ENCODE data around the gene FBXO11. TPM values are rescaled to one million over a fixed set of nuclear protein-coding genes. Genes with fewer than 3 reads are reported as not detected.

Gene FBXO11
- total RNA-seq, 1 experiment from 2014 or later, result 49.3 TPM

DNA sequence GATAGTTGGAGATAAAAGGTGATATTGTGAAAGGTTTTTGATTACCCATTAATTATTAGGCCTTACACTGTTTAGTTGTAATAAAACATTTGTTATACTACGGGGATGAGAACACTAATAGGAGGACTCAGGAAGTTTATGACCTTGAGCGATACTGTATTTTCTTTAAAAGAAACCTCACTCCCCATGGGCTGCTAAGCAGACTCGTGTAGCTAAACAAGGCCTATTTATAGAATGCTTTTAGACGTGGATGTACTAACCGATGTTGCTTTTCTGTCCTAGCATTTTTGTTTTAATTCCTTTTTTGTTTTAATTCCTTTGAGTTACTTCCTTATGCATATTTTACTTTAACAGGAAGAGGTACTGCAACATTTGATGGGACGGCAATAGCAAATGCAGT lies 100.4 kb downstream of the FBXO11 start:
- no TSS peak for BruUV-seq (replicated peaks)
- CTCF ChIA-PET, result no interaction called here
- no peak overlapping the region for H3K27ac ChIP-seq
- no peaks in the 10 kb centered on the region for H3K9me2 ChIP-seq (ENCODE audit: insufficient read depth)
- POLR2A ChIA-PET (ENCODE audit: unreplicated experiment), result no interaction called here
- intact Hi-C loops (cut with micrococcal nuclease; ENCODE audit: unreplicated experiment), result no loop called here
- peaks cover 20% of the 10 kb centered on the region for H3K4me1 ChIP-seq (replicated peaks; ENCODE audit: insufficient read depth)
- peaks cover 88% of the 10 kb centered on the region for H3K36me3 ChIP-seq (ENCODE audit: low read depth)
- DNase-seq, result no peak
- H2AFZ ChIP-seq, result no peak overlapping the region
- no peak for TF ChIP-seq EZH2 (IDR thresholded peaks at IDR 0.05; ENCODE audit: low read depth)
- TF ChIP-seq, protein P1, sequence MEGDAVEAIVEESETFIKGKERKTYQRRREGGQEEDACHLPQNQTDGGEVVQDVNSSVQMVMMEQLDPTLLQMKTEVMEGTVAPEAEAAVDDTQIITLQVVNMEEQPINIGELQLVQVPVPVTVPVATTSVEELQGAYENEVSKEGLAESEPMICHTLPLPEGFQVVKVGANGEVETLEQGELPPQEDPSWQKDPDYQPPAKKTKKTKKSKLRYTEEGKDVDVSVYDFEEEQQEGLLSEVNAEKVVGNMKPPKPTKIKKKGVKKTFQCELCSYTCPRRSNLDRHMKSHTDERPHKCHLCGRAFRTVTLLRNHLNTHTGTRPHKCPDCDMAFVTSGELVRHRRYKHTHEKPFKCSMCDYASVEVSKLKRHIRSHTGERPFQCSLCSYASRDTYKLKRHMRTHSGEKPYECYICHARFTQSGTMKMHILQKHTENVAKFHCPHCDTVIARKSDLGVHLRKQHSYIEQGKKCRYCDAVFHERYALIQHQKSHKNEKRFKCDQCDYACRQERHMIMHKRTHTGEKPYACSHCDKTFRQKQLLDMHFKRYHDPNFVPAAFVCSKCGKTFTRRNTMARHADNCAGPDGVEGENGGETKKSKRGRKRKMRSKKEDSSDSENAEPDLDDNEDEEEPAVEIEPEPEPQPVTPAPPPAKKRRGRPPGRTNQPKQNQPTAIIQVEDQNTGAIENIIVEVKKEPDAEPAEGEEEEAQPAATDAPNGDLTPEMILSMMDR (conservative IDR thresholded peaks at IDR 0.05), result no peak
- no peaks in the 10 kb centered on the region for H3K27me3 ChIP-seq (ENCODE audit: insufficient read depth, low read depth)
- H3F3A ChIP-seq (ENCODE audit: insufficient read depth, low read depth), result peaks cover 60% of the 10 kb centered on the region
- H3K4me2 ChIP-seq, result no peak overlapping the region
- H3K79me2 ChIP-seq (ENCODE audit: low read depth), result peaks cover 19% of the 10 kb centered on the region
- H3K9me3 ChIP-seq (ENCODE audit: insufficient read depth, low read depth), result 0 out of 2 replicates have a peak, but pooled peaks cover 12% of the 10 kb centered on the region
- H4K20me1 ChIP-seq (ENCODE audit: insufficient read depth), result peaks cover 8% of the 10 kb centered on the region; the same call in 1 of the 2 replicates
- no peak overlapping the region for H3K4me3 ChIP-seq

DNA sequence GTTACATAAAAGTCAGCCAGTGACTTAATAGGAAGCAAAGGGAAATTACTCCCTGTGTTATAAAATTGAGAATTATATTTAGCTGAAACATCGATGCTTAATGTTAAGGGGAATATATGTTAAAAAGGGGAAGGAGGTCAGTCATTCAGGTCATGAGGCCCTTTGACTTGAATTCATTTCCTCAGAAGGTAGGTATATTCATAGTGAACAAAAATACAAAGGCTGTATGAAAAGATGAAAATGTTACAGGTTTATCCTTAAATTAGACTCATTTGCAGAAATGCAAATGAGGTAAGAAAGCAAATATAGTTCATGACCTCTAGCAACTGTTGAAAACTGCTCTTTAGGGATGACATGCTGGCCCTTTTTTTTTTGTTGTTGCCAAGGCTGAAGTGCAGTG lies 102.5 kb downstream of the FBXO11 start:
- peaks cover 95% of the 10 kb centered on the region for H3K36me3 ChIP-seq (ENCODE audit: low read depth)
- ChIA-PET POLR2A (ENCODE audit: unreplicated experiment) (no interaction called here), CTCF (no interaction called here)
- H3K27me3 ChIP-seq (ENCODE audit: insufficient read depth, low read depth), result no peaks in the 10 kb centered on the region
- intact Hi-C loops (cut with micrococcal nuclease; ENCODE audit: unreplicated experiment), result no loop called here
- TF ChIP-seq, protein P1 (conservative IDR thresholded peaks at IDR 0.05), result no peak
- no peak for TF ChIP-seq EZH2 (IDR thresholded peaks at IDR 0.05; ENCODE audit: low read depth)
- no peak overlapping the region for H3K27ac ChIP-seq
- H3F3A ChIP-seq (ENCODE audit: insufficient read depth, low read depth), result peaks cover 51% of the 10 kb centered on the region
- 0 out of 2 replicates have a peak, but pooled peaks cover 12% of the 10 kb centered on the region for H3K9me3 ChIP-seq (ENCODE audit: insufficient read depth, low read depth)
- BruUV-seq (replicated peaks), result no TSS peak
- H3K4me3 ChIP-seq, result no peak overlapping the region
- H3K9me2 ChIP-seq (ENCODE audit: insufficient read depth), result no peaks in the 10 kb centered on the region
- H2AFZ ChIP-seq, result no peak overlapping the region
- peaks cover 8% of the 10 kb centered on the region; the same call in 1 of the 2 replicates for H4K20me1 ChIP-seq (ENCODE audit: insufficient read depth)
- DNase-seq, result no peak
- H3K79me2 ChIP-seq (ENCODE audit: low read depth), result peaks cover 39% of the 10 kb centered on the region
- no peaks in the 10 kb centered on the region for H3K4me1 ChIP-seq (replicated peaks; ENCODE audit: insufficient read depth)
- no peak overlapping the region for H3K4me2 ChIP-seq

DNA sequence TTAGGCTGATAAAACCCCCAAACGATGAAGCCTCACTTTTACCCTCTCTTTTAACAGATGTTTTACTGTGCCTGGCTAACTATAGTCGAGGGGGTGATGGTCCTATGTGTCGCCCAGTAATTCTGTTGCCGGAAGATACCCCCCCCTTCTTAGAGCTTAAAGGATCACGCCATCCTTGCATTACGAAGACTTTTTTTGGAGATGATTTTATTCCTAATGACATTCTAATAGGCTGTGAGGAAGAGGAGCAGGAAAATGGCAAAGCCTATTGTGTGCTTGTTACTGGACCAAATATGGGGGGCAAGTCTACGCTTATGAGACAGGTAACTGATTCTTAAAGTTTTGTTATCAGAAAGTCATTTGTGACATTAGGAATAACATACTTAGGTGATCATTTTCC lies 102.9 kb downstream of the FBXO11 start:
- Histone ChIP-seq H3K79me2 (ENCODE audit: low read depth) (peaks cover 39% of the 10 kb centered on the region), H3K9me2 (ENCODE audit: insufficient read depth) (no peaks in the 10 kb centered on the region), H3K9me3 (ENCODE audit: insufficient read depth, low read depth) (0 out of 2 replicates have a peak, but pooled peaks cover 12% of the 10 kb centered on the region), H3K27ac (no peak overlapping the region), H3K4me1 (replicated peaks; ENCODE audit: insufficient read depth) (no peaks in the 10 kb centered on the region), H2AFZ (no peak overlapping the region), H3K27me3 (ENCODE audit: insufficient read depth, low read depth) (no peaks in the 10 kb centered on the region), H4K20me1 (ENCODE audit: insufficient read depth) (peaks cover 8% of the 10 kb centered on the region; the same call in 1 of the 2 replicates), H3K36me3 (ENCODE audit: low read depth) (peaks cover 92% of the 10 kb centered on the region), H3F3A (ENCODE audit: insufficient read depth, low read depth) (peaks cover 53% of the 10 kb centered on the region), H3K4me3 (no peak overlapping the region), H3K4me2 (no peak overlapping the region)
- ChIA-PET POLR2A (ENCODE audit: unreplicated experiment) (no interaction called here), CTCF (no interaction called here)
- no TSS peak for BruUV-seq (replicated peaks)
- TF ChIP-seq, protein P1 (conservative IDR thresholded peaks at IDR 0.05), result no peak
- no peak for TF ChIP-seq EZH2 (IDR thresholded peaks at IDR 0.05; ENCODE audit: low read depth)
- intact Hi-C loops (cut with micrococcal nuclease; ENCODE audit: unreplicated experiment), result no loop called here
- peak in 1 of 2 experiments; percentile 20 for DNase-seq

Measured in PC-9 (cell line).